A673 (cell line): Measurements from ENCODE around the gene IGFN1.

Experiments used
- CTCF ChIP-seq: fragments of 300-800, 200-600 bp; sonication (generic); conservative IDR thresholded peaks from 2 replicates; pipeline ENCODE4 v1.5.1; 2017; ENCODE audit warnings: low read depth, mild to moderate bottlenecking, antibody characterized with exemption, low read length, moderate library complexity, mixed read lengths
- EZH2 ChIP-seq: fragments of 200-600 bp; sonication (generic); IDR thresholded peaks from 2 replicates; pipeline ENCODE4 v1.6.1; 2017; ENCODE audit warnings: borderline replicate concordance, low read depth, mild to moderate bottlenecking, mixed read lengths, antibody characterized with exemption, low read length; ENCODE audit not compliant: poor library complexity, severe bottlenecking

- TF ChIP-seq CTCF = no peak
- no peak for TF ChIP-seq EZH2
These were observed 86.3 kb downstream of the IGFN1 start for GRCh38 chr1:201276891-201277290.
